CD4-positive, alpha-beta T cell treated with Interleukin-2 at 100 ng/mL for 4 hours (primary cell): ENCODE measurements around the gene TNXB.
"Not testable (repeated sequence)": the region's sequence is repeated elsewhere in the genome, so short reads cannot be mapped to it uniquely, and the experiment has no call there.

Experiments
- DNase-seq: peaks from one replicate; pipeline ENCODE4 v3.0.0-alpha.2; 2020; ENCODE audit warnings: low spot score

The TNXB gene

GRCh38 chr6:32085759-32086459 is 23.2 kb downstream of the TNXB start:
- no peak for DNase-seq

DNA sequence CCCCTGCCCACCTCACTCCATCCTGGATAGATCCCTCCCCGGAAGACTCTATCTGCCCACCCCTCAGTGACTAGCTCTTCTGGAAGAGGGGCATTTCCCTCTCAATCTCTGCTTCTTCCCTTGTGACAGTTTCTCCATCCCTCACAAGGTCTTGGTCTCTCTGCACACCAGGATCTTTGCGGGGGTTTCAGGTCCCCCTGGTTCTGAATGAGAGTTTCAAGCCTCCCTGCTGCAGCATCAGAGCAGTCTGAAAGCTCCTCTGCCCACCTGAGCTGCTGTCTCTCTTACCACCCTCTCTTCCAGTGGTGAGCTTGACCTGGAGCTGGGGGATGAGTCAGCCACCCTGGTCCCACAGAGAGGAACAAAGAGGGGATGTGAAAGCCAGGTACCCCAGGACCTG is 24.4 kb downstream of the TNXB start:
- no peak for DNase-seq

- DNase-seq = no peak
Measured at GRCh38 chr6:32083812-32084768, 25.0 kb downstream of the TNXB start.

DNA sequence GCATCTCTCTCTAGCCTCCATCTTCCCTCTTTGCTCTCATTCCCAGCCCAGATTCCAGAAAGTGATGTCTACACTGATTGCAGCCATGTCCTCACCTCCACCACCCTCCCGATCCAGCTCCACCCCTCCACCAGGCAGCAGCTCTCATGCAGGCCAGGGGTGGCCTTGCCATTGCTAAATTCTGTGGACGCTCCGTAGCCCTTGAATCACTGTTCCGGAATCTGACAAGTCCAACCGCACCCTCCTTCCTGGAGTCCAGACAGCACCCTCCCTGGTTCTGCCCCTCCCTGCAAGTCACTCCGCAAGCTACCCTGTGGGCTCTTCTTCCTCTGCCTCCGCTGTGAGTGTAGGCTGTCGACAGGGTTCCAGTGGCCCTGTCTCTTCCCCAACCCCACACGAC is 26.2 kb downstream of the TNXB start:
- no peak for DNase-seq

- no peak for DNase-seq
Measured at GRCh38 chr6:32082478-32082877, 26.7 kb downstream of the TNXB start.

DNA sequence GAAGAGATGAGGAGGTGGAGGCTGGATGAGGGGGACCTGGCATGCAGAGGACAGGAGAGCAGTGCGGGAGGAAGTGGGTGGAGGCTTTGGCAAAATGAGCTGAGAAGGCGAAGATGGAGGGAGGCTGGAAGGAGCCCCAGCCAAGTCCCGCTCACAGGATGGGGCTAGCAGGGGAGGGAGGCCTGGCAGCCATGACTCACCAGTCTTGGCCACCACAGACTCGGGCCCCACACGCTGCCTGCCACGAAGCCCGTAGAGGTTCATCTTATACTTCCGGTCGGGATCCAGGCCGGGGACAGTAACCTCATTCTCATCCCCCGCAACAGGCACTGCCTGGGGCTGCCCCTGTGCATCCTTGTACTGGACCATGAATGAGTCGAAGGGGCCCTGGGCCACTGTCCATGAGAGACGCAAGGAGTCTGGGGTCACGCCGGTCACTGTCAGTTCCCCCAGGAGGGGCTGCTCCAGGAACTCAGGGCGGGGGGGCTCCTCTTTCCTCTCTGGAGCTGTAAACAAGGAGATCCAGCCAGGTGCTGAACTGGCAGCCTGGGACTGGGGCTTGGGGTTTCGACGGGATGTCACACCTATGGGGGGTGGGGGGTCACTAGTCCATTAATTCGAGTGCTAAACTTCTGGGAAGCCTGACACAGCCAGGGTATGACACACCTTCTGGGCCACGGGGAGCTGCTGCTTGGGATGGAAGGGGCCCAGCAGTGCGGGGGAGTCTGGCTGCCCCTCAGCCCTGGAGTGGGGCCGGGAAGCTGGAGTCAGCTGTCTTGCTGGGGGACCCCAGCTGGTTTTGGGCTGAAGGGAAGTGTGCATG is 27.8 kb downstream of the TNXB start:
- no peak for DNase-seq

DNA sequence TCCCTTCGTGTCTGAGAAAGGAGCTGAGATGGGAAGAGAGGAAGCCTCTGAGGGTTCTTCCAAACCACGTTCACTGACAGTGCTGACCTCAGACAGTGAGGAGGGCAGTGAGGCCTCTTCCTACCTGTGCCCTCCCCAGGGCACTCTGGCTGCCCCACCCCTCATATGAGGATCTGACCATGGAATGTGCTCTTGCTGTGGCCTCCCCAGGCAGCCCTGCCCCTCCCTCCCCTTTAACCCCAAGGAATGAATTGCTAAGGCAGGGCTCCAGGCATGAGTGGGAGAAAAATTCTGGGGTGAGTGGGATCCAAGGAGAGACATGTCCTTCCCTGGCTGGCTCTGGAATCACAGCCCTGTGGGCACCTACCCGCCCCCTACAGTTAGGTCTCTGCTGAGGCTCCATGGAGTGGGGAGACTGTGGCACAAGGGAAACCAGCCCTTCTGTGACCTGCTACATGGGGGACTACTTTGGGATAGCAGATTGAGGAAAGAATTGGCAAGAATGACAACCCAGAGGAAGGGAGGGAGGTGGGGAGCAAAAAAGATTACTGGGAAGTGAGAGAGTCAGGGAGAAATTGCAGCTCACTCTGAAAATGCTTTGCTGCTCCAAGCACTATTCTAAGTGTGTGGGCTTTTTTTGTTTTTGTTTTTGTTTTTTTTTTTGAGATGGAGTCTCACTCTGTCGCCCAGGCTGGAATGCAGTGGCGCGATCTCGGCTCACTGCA is 29.4 kb downstream of the TNXB start:
- DNase-seq = no peak

DNA sequence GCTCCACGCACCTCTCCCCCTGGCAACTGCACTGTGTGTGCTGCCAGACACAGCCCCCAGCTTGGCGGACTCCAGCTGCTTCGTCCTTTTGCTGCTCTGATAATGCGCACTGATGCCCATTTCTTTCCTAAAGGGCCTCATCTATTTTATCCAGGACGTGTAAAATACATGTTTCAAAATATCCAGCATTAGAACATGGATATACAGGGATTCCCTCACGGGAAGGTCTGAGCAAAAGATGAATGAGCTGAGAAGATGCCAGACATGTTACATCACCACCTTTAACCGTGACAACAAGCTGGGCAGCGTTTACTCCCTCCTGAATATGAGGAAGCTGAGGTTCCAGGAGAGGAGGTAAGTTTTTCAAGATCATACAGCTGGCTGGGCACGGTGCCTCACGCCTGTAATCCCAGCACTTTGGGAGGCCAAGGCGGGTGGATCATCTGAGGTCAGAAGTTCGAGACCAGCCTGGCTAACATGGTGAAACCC is 32.8 kb downstream of the TNXB start:
- DNase-seq = no peak

- no peak for DNase-seq
Measured at GRCh38 chr6:32075781-32076180, 33.4 kb downstream of the TNXB start.

GRCh38 chr6:32074996-32075532 is 34.1 kb downstream of the TNXB start:
- DNase-seq = no peak

- no peak for DNase-seq
Measured at GRCh38 chr6:32073613-32074012, 35.5 kb downstream of the TNXB start.

DNA sequence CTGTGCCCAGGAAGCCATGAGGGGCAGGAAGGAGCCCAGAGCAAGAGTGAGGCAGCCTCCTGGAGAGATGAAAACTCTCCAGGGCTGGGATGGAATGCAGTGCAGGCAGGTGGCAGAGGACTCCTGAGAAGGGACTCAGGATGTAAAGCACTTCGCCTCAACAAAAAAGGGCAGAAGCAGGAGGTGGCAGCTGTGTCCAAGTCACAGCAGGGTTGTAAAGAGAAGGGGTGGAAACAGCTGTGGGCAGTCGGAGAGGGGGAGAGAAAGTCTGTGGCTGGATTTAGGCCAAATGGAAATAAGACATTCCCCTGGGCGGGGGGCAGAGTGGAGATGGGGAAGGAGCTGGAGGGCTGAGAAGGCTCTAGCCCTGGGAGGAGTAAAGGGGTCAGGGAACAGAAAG is 36.0 kb downstream of the TNXB start:
- DNase-seq = no peak

GRCh38 chr6:32070814-32071543 is 38.2 kb downstream of the TNXB start:
- DNase-seq = no peak

DNA sequence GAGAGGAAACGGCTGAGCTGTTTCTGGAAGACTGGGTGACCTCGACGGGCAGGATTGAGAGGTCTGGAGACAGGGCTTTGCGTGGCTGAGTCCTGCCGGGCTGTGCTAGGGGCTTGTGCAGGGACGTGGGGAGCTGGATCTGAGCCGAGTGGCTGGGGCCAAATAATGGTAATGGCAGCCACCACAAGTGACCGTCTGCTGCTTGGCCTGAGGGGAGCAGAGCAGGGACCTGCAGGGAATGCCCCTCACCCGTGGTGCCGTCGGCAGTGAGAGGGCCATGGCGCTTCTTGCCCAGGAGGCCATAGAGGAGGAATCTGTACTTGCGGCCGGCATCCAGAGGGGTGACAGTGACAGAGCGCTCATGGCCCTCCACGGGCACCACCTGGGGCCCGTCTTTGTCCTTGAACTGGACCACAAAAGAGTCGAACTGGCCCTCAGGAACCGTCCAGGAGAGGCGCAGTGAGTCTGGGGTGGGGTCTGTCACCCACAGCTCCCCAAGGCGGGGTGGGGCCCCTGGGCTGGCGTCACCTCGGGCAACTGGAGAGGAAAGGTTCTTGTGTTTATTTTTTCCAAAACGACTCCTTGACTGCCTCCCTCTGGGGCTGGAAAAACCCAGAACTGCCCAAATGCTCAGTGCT is 39.1 kb downstream of the TNXB start:
- no peak for DNase-seq

DNA sequence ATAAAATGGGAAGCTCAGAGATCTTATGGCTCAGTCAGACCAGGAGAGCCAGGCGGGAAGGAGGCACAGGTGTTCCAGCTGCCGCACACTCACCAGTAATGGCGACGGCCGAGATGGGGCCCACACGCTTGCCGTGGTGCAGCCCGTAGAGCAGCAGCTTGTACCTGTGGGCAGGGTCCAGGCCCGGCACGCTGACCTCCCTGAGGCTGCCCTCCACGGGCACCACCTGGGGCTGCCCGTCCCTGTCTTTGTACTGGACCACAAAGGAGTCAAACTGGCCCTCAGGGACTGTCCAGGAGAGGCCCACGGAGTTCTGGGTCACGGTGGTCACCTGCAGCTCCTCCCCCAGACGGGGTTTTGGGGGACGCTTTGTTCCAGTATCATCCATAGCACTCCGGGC is 39.7 kb downstream of the TNXB start:
- no peak for DNase-seq

GRCh38 chr6:32068867-32069266 is 40.3 kb downstream of the TNXB start:
- no peak for DNase-seq

DNA sequence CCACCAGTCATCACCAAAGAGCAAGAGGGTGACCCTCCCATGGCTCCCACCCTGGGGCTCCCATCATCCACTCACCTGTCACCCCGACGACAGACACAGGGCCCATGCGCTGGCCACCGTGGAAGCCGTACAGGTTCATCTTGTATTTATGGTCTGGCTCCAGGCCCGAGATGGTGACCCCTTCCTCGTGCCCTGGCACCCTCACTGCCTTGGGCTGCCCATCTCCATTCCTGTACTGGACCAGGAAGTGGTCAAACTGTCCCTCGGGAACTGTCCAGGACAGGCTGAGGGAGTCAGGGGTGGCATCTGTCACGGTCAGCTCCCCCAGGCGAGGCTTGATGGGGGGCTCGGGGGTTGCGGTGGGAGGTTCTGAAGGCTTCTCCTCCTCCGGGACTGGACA is 40.8 kb downstream of the TNXB start:
- DNase-seq = not testable (repeated sequence)

GRCh38 chr6:32067521-32067920 is 41.6 kb downstream of the TNXB start:
- DNase-seq = not testable (repeated sequence)

GRCh38 chr6:32064706-32065105 is 44.4 kb downstream of the TNXB start:
- no peak for DNase-seq
